HG02852 (cell line): ENCODE results near the gene UPK1B.

Experiments used
- ATAC-seq: cut with Tn5 transposase; IDR thresholded peaks from one replicate; pipeline ENCODE4 v1.9.1; 2021; ENCODE audit warnings: mild to moderate bottlenecking, moderate library complexity; ENCODE audit not compliant: unreplicated experiment

UPK1B gene

GRCh38 chr3:119243712-119244111, 70.3 kb downstream of the UPK1B start:
- ATAC-seq: no peak

- no peak for ATAC-seq
These were observed 72.4 kb downstream of the UPK1B start for GRCh38 chr3:119245778-119246177.
